ENCODE measurements around the gene TH. TPM values are rescaled to one million over a fixed set of nuclear protein-coding genes. Genes with fewer than 3 reads are reported as not detected.
"Not testable (repeated sequence)": the region's sequence is repeated elsewhere in the genome, so short reads cannot be mapped to it uniquely, and the experiment has no call there.

Gene TH
- total RNA-seq, 1 donor from 2014 or later = not detected

GRCh38 chr11:2128511-2129307, 42.9 kb downstream of the TH start:
- H3K36me3 ChIP-seq (ENCODE audit: control insufficient read depth, insufficient read depth, low read length) = no peaks in the 10 kb centered on the region
- no peak overlapping the region for H3K4me3 ChIP-seq (ENCODE audit: low read depth, low read length)
- no peak for DNase-seq (ENCODE audit: low read depth)
- peaks cover 27% of the 10 kb centered on the region for H3K27me3 ChIP-seq (ENCODE audit: control insufficient read depth, insufficient read depth, low read length)
- TF ChIP-seq CTCF (IDR thresholded peaks at IDR 0.05; ENCODE audit: insufficient read depth, low read length, poor library complexity, severe bottlenecking) = no peak

- H3K36me3 ChIP-seq (ENCODE audit: control insufficient read depth, insufficient read depth, low read length) = no peaks in the 10 kb centered on the region
- peaks cover 22% of the 10 kb centered on the region for H3K27me3 ChIP-seq (ENCODE audit: control insufficient read depth, insufficient read depth, low read length)
- TF ChIP-seq CTCF (IDR thresholded peaks at IDR 0.05; ENCODE audit: insufficient read depth, low read length, poor library complexity, severe bottlenecking) = no peak
Measured at GRCh38 chr11:2128130-2128510, 43.5 kb downstream of the TH start.

GRCh38 chr11:2127482-2128129, 44.0 kb downstream of the TH start:
- no peak for TF ChIP-seq CTCF (IDR thresholded peaks at IDR 0.05; ENCODE audit: insufficient read depth, low read length, poor library complexity, severe bottlenecking)
- Histone ChIP-seq H3K36me3 (ENCODE audit: control insufficient read depth, insufficient read depth, low read length) (no peaks in the 10 kb centered on the region), H3K27me3 (ENCODE audit: control insufficient read depth, insufficient read depth, low read length) (peaks cover 17% of the 10 kb centered on the region), H3K4me3 (ENCODE audit: low read depth, low read length) (no peak overlapping the region)
- no peak for DNase-seq (ENCODE audit: low read depth)

More at GRCh38 chr11:2128130-2128510, 43.5 kb downstream of the TH start:
- H3K4me3 ChIP-seq (ENCODE audit: low read depth, low read length) = no peak overlapping the region
- DNase-seq (ENCODE audit: low read depth) = no peak

- Histone ChIP-seq H3K36me3 (ENCODE audit: control insufficient read depth, insufficient read depth, low read length) (no peaks in the 10 kb centered on the region), H3K4me3 (ENCODE audit: low read depth, low read length) (no peak overlapping the region), H3K27me3 (ENCODE audit: control insufficient read depth, insufficient read depth, low read length) (peaks cover 15% of the 10 kb centered on the region)
- no peak for TF ChIP-seq CTCF (IDR thresholded peaks at IDR 0.05; ENCODE audit: insufficient read depth, low read length, poor library complexity, severe bottlenecking)
- no peak for DNase-seq (ENCODE audit: low read depth)
Measured at GRCh38 chr11:2126520-2127085, 45.0 kb downstream of the TH start.

GRCh38 chr11:2124736-2125484, 46.7 kb downstream of the TH start:
- peaks cover 17% of the 10 kb centered on the region for H3K27me3 ChIP-seq (ENCODE audit: control insufficient read depth, insufficient read depth, low read length)
- not testable (repeated sequence) for H3K36me3 ChIP-seq (ENCODE audit: control insufficient read depth, insufficient read depth, low read length); DNase-seq (ENCODE audit: low read depth); H3K4me3 ChIP-seq (ENCODE audit: low read depth, low read length)

- no peak for DNase-seq (ENCODE audit: low read depth)
- TF ChIP-seq CTCF (IDR thresholded peaks at IDR 0.05; ENCODE audit: insufficient read depth, low read length, poor library complexity, severe bottlenecking) = no peak
- H3K4me3 ChIP-seq (ENCODE audit: low read depth, low read length) = no peak overlapping the region
- peaks cover 17% of the 10 kb centered on the region for H3K27me3 ChIP-seq (ENCODE audit: control insufficient read depth, insufficient read depth, low read length)
- no peaks in the 10 kb centered on the region for H3K36me3 ChIP-seq (ENCODE audit: control insufficient read depth, insufficient read depth, low read length)
Measured at GRCh38 chr11:2123628-2123960, 48.0 kb downstream of the TH start.
